ENCODE results near the gene F13B.
"Not testable (repeated sequence)": the region's sequence is repeated elsewhere in the genome, so short reads cannot be mapped to it uniquely, and the experiment has no call there.

Gene F13B

GRCh38 chr1:197041486-197042353 lies 25.3 kb downstream of the F13B start:
- DNase-seq (no peak), ATAC-seq (no peak)

- DNase-seq (no peak), ATAC-seq (no peak)
Measured at GRCh38 chr1:197036861-197037260, 30.2 kb downstream of the F13B start.

- not testable (repeated sequence) for ATAC-seq, DNase-seq
Measured at GRCh38 chr1:197034631-197035339, 32.3 kb downstream of the F13B start.

- no peak for DNase-seq
- ATAC-seq, result no peak
Measured at GRCh38 chr1:197029749-197030148, 37.3 kb downstream of the F13B start.

- ATAC-seq (no peak), DNase-seq (no peak)
Measured at GRCh38 chr1:197027359-197027758, 39.7 kb downstream of the F13B start.

GRCh38 chr1:197024460-197024859 lies 42.6 kb downstream of the F13B start:
- ATAC-seq, result no peak
- DNase-seq, result no peak

GRCh38 chr1:197021716-197022115 lies 45.3 kb downstream of the F13B start:
- DNase-seq, result no peak
- ATAC-seq, result no peak

- no peak for DNase-seq
- ATAC-seq, result no peak
Measured at GRCh38 chr1:197017558-197018146, 49.4 kb downstream of the F13B start.

GRCh38 chr1:197016751-197017150 lies 50.3 kb downstream of the F13B start:
- no peak for DNase-seq
- ATAC-seq, result no peak

GRCh38 chr1:197013234-197013633 lies 53.8 kb downstream of the F13B start:
- DNase-seq (no peak), ATAC-seq (no peak)

GRCh38 chr1:197011614-197012013 lies 55.4 kb downstream of the F13B start:
- no peak for ATAC-seq

GRCh38 chr1:197008861-197009260 lies 58.2 kb downstream of the F13B start:
- no peak for ATAC-seq

More at GRCh38 chr1:197011614-197012013, 55.4 kb downstream of the F13B start:
- DNase-seq, result no peak

GRCh38 chr1:197003132-197003531 lies 63.9 kb downstream of the F13B start:
- ATAC-seq (no peak), DNase-seq (no peak)

More at GRCh38 chr1:197008861-197009260, 58.2 kb downstream of the F13B start:
- DNase-seq, result no peak

- ATAC-seq (no peak), DNase-seq (no peak)
Measured at GRCh38 chr1:197001828-197002227, 65.2 kb downstream of the F13B start.

GRCh38 chr1:196997423-196997822 lies 69.6 kb downstream of the F13B start:
- ATAC-seq (no peak), DNase-seq (no peak)

GRCh38 chr1:196993916-196994315 lies 73.1 kb downstream of the F13B start:
- ATAC-seq (no peak), DNase-seq (no peak)

- DNase-seq, ATAC-seq: not testable (repeated sequence)
Measured at GRCh38 chr1:196991919-196992651, 75.0 kb downstream of the F13B start.
